Lower leg skin (tissue), 3 donors: ENCODE results near the gene CCDC69.

Experiments
- CTCF ChIP-seq, 3 donors: fragments of 450-650 bp; IDR thresholded peaks; one replicate each; pipeline ENCODE4 v1.5.1; 2016; ENCODE audit warnings: antibody characterized with exemption in 3 of 3, mild to moderate bottlenecking in 3 of 3, moderate library complexity in 2 of 3
- POLR2A ChIP-seq, 2 donors: fragments of 450-650 bp; IDR thresholded peaks; one replicate each; pipeline ENCODE4 v1.6.1; 2016 to 2017; ENCODE audit warnings: antibody characterized with exemption in 2 of 2, mild to moderate bottlenecking in 1 of 2, moderate library complexity in 1 of 2

GRCh38 chr5:151183456-151184245, 40.2 kb downstream of the CCDC69 start:
- TF ChIP-seq CTCF (IDR thresholded peaks at IDR 0.05) (no peak), POLR2A (IDR thresholded peaks at IDR 0.05) (no peak)
